Activated CD4-positive, alpha-beta T cell treated with anti-CD3 and anti-CD28 coated beads, Interleukin-2, amount 50 U/mL, for 24 hours (primary cell): ENCODE data around the gene FBXW9.
"Not testable (repeated sequence)": the region's sequence is repeated elsewhere in the genome, so short reads cannot be mapped to it uniquely, and the experiment has no call there.

Experiments
- DNase-seq, 2 donors: peaks; one replicate each; pipeline ENCODE4 v3.0.0-alpha.2; 2020; ENCODE audit warnings: low read depth in 1 of 2, low spot score in 1 of 2

FBXW9 gene

GRCh38 chr19:12696366-12697335, at the start of gene FBXW9:
Gene FBXW9, minus strand, starts transcription at chr19:12696631. Its CDS starts 50 bp downstream, at chr19:12696581.
- peak; percentile 97 to 98 for DNase-seq

- DNase-seq = no peak
These were observed 48.9 kb upstream of the FBXW9 start for GRCh38 chr19:12745166-12745897.

- DNase-seq = no peak
These were observed 41.5 kb upstream of the FBXW9 start for GRCh38 chr19:12737835-12738351.

GRCh38 chr19:12736995-12737834, 40.8 kb upstream of the FBXW9 start, which contains the start of gene GET3:
Gene GET3, plus strand, starts transcription at chr19:12737497. Its CDS starts 9 bp downstream, at chr19:12737506.
- DNase-seq = peak; percentile 56 to 79

GRCh38 chr19:12733369-12734214, 37.2 kb upstream of the FBXW9 start:
- DNase-seq = peak in 1 of 2 donors; percentile 52

- no peak for DNase-seq
These were observed 34.9 kb upstream of the FBXW9 start for GRCh38 chr19:12731337-12731736.

- no peak for DNase-seq
These were observed 33.6 kb upstream of the FBXW9 start for GRCh38 chr19:12730064-12730463.

GRCh38 chr19:12727745-12728433, 31.5 kb upstream of the FBXW9 start:
- no peak for DNase-seq

- DNase-seq = no peak
These were observed 30.5 kb upstream of the FBXW9 start for GRCh38 chr19:12726988-12727316.

- not testable (repeated sequence) for DNase-seq
These were observed 29.2 kb upstream of the FBXW9 start for GRCh38 chr19:12725612-12726011.

- DNase-seq = peak; percentile 50 to 73
These were observed 27.4 kb upstream of the FBXW9 start, which contains the start of gene TNPO2 for GRCh38 chr19:12723641-12724426. Gene TNPO2, minus strand, starts transcription at chr19:12723932. Its CDS starts 2,955 bp downstream, at chr19:12720977.

GRCh38 chr19:12723381-12723640, 26.9 kb upstream of the FBXW9 start:
- DNase-seq = no peak

GRCh38 chr19:12722566-12723380, 26.3 kb upstream of the FBXW9 start:
- peak; percentile 74 to 94 for DNase-seq

- DNase-seq = peak in 1 of 2 donors; percentile 11
These were observed 25.5 kb upstream of the FBXW9 start for GRCh38 chr19:12721656-12722565.

GRCh38 chr19:12720851-12721655, 24.6 kb upstream of the FBXW9 start:
- no peak for DNase-seq

- DNase-seq = no peak
These were observed 23.9 kb upstream of the FBXW9 start for GRCh38 chr19:12720296-12720695.
